HG03460 (cell line): ENCODE measurements around the gene ADAMTS17.

Experiments
- ATAC-seq: cut with Tn5 transposase; IDR thresholded peaks from one replicate; pipeline ENCODE4 v1.9.1; 2021; ENCODE audit not compliant: unreplicated experiment

ADAMTS17 gene

DNA sequence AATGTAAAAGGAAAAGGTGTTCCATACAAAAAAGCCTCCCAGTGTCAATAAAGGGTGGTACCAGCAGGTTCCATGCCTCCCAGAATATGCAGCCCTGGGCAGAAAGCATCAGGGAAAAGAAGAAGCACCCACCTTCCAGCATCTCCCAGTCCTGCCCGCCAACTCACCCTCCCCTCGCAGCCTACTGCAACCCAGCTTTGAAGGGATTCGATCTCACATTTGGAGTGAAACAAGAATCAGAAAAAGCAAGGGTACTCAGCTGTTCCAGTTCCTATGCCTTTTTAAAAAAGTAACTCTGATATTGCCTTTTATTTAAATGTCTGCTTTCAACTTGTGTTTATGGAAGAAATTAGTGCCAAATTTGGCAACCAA is 166.9 kb downstream of the ADAMTS17 start:
- no peak for ATAC-seq

DNA sequence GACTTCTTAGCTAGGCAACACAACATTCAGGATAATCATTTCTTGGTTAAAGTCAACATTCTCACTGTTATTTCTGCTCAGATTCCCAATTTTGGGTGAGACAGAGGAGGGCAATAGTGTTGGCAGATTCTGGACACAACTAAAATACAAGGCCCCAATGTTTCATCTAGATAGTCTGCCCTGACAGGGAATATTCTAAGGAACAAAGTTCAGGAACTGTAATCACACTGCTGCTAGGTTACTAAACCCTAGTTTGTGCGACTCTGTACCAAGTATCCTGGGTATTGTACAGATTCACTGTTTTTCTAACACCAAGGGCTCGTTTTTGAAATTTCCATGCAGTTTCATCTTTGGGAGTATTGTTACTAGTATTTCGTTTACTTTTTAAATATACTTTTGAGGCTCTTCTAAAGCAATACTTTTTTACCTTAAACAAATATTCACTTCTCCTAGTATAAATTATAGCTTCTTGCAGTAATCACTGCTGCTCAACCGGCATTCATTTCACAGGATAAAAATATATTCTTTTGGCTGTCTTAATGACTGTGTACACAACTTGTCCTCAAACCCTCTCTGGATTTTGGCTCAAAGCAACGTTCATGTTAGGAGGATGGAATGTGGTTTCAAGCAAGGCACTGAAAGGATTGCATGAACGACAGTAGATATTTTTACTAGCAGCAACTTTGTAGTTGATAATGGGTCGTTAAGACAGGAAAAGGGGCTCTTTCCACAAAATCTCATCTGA is 167.4 kb downstream of the ADAMTS17 start:
- no peak for ATAC-seq

DNA sequence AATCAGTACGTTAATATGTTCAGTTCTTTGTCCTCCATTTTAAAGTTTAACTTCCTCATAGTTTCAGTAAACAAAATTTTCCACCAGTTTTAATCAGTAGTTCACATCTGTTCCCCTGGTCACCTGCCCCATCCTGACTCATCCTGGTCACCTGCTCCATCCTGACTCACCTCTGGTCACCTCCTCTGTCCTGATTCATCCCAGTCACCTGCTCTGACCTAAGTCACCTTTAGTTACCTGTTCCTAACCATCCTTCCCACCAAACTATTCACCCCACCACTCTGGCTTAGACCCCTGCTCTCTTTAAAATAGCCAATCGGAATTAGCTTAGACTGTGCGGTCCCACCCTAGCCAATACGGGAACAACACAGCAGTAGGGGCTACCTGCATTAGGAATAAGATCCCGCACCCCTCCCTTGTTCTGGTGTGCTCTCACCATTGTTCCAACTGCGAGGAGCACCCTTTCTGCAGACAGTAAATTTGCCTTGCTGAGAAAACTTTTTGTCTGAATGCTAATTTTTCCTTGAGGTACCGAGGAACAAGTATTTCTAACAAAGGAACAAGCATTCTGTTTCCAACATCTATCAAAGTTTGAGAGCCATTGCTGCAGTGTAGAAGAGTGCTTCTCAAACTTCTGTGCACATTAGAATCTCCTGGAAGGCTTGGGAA is 169.3 kb downstream of the ADAMTS17 start:
- ATAC-seq: no peak

DNA sequence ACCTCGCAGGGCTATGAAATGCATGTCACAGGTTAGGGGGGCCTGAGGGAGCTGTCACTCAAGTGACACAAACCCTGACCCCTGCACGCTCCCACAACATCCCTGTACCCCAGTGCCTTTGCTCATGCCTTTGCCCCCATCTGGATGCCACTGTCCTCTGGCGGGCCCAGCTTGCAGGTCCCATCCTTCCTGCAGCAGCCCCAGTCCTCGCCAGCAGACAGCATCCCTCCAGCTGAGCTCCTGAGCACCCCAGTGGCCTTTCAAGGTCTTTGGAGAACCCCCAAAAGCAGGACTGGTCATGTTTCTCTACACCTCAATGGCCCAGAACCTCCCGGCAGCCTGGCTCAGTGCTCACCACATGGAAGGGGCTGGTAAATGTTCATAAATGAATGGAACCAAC is 170.4 kb downstream of the ADAMTS17 start:
- no peak for ATAC-seq

DNA sequence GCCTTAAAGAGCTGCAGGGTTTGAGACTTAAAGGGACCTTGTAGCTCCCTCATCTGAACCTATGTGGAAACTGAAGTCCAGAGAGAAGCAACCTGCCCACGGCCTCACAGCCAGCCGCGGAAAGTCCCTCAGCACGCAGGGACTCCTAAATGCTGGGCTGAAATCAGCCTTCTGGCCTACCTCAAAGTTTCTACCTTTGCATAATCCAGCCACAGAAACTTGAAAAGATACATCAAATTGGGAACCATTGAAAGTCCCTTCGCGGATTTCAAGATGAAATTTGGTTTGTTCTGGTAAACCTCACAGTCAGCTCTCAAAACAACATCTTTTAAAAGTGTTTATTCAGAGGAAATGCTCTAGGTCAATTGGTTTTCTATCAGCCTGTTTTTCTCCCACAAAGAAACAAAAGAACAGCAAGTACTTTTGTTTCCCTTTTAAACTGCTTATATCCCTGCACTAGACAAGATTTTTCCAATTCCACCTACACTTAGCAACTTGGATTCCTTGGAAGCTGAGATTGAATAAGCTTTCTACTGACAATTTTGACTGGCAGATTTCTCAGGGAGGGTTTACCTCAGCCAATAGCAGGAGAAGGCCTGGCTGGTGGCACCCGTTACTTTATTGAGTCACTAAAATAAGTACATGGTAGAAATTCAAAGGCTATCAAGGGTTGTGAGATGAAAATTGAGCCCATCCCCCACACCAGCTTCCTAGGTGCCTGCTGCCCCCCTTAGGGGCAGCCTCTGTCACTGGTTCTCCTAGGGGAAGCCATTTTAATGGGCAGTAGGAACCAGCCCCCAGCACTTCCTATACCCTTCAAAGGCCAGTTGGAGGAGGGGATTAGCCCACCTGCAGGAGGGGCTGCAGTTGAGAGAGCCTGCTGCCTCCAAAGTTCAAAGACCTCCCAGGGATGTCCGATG is 171.2 kb downstream of the ADAMTS17 start:
- ATAC-seq: peak; percentile 84

DNA sequence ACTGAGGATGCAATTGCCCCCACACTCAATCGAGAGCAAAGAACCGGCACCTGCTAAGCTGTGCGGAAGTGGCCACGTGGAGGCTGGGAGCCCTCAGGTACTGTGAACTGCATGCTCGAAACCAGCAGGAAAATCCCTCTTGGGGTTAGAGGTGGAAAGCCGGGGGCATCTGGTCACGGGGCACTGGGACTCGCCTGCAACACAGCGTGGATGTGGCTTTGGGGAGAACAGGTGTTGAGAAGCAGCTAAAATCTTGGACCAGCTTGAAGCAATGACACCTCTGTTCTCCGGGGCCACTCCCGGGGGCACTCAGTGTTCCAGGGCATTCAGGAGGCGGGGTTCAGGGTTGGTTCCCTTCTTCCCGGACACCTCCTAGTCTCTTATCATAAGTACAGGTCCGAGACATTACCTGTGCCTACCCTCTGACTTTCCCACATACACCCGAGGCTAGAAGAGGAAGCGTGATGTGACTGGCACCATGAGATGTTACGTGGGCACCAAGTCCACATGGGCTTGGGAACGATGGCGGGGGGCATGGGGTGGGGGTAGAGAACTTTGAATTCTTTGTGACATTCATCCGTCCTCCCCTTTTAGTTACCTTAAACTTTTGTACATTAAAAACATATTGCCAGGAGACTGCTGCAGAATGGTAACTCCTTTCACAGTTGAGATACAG is 172.0 kb downstream of the ADAMTS17 start:
- no peak for ATAC-seq

DNA sequence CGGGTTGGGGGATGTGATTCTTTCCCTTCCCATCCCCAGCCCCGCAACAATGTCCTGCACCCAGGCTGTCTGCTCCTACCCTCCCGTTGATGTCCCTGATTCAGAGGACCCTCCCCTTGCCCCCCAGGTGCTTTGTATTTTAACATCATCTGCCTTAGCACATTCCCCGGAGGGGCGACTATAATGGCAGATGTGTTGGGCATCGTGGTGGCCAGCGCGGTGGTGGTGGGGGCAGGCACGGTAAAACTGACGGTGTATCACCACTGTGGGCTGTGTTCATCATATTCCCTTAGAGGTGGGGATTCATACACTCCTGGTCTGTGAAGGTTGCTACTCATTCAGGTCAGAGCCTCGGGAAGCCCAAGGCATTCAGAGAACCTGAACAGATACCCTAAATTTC is 173.0 kb downstream of the ADAMTS17 start:
- no peak for ATAC-seq

DNA sequence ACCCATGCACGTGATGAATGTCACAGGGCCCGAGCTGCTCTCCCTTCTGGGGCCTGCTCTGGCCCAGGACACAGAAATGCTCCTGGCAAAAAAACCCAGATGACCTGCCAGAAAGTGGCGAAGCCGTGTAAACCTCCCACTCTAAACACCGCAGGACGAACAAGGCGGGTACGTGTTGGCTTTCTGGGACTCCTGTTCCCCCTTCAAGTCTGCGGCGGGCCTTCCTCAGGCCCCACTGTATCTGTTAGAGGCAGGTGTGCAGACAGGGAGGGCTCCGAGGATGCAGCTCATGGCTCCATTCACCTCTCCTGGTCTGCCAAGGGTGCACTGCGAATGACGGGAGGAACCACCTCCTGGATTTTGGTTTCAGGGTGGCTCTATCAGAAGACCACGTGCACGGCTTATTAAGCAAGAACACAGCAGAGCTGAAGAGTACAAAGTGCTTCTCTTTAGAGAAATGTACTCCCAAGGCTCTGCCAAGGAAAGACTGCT is 173.8 kb downstream of the ADAMTS17 start:
- no peak for ATAC-seq

DNA sequence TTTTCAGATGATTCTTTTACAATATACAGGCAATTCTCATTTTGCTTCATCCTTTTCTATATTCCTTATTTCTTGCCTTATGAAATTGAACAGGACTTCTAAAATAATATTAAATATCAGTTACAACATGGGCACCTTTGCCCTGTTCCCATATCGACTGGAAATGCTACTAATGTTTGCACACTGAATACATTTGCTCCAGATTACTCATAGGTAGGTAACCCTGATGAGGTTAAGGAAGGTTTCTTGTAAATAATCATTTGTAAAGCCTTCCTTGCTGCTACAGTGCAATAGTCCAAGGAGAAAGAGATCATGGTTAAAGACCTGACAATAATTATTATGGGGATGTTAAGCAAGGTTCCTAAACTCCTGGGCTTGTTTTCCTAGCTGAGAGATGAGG is 175.5 kb downstream of the ADAMTS17 start:
- ATAC-seq: no peak

DNA sequence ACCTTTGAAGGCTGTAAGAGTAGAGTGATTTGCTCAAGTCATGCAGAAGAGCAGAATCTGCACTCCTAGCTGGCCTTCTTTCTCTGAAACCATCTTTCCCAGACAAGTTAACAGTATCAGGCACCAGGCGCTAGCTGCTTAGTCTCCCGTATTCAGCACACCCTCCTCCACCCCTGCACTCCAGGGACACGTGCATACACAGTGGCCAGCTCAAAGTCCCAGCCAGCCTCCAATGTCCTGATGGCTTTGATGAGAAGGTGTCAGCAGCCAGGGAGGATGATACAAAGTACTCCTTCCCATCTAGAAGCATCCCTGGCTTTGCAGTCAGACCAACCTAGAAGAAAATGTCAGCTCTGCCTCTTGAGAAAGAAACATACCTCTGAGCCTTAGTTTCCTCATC is 177.8 kb downstream of the ADAMTS17 start:
- no peak for ATAC-seq

DNA sequence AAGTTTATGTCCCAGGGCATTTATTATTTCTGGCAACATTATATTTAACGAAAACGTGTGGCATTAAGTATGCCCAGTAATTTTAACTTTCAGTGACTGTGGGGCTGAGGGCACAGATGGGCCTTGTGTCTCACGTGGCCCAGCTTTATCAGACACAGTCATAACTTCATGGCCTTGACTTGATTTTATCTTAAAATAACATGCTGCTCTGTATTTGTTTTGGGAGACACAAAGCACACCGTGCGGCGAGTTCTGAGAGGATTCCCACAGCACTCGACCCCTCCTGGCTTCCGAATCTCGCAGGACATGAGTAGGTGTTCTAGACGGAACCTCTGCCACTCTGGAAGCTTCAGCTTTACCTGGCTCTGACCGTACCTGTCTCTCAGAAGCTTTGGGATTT is 180.8 kb downstream of the ADAMTS17 start:
- ATAC-seq: no peak

DNA sequence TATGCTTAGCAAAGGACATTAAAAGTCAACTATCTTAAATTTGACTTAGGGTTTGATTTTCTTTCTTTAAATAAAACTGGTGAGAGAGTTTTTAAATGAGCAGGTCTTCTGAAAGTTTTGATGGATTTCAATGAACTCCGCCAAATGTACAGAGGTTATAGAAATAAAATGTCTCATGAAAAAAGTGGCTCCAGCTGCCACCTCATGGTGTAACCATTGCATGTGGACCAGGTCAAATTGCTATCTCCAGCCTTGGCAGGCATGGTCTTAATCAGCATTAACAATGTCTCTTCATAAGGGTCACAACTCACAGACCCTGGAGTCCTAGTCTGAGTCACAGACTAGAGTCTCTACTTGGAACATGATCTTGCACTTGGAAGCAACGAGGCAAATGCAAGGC is 182.3 kb downstream of the ADAMTS17 start:
- no peak for ATAC-seq

DNA sequence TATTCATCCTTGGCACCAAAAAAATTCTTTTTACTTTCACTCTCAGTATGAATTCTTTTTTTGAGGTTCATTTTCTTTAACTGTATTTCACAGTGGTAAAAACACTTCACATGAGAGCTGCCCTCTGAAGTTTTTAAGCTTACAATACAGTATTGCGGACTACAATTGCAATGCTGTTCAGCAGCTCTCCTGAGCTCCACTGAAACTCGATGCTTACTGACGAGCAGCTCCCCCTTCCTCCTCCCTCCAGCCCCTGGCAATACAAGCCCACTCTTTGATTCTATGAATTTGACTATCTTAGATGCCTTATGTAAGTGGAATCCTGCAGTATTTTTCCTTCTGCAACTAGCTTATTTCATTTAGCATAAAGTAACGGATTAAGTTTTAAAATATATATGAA is 183.4 kb downstream of the ADAMTS17 start:
- ATAC-seq: no peak

DNA sequence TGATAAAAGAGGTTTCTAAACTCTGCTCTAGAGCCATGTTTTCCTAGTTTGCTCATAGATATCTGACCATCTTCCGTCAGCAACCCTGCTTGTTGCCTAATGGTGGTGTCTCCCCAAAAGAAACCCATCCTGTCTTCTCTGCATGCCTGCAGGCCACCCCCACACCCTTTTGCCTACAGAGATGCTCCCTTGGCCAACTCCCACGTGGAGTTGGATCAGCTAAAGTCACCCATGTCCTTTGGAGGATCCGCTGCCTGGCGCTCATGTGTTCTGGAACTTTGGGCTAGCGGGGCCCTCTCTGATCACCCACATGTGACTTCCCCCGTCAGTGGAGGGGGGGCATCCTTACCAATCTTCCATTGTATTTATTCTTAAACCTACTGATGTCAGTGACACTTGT is 185.6 kb downstream of the ADAMTS17 start:
- no peak for ATAC-seq

DNA sequence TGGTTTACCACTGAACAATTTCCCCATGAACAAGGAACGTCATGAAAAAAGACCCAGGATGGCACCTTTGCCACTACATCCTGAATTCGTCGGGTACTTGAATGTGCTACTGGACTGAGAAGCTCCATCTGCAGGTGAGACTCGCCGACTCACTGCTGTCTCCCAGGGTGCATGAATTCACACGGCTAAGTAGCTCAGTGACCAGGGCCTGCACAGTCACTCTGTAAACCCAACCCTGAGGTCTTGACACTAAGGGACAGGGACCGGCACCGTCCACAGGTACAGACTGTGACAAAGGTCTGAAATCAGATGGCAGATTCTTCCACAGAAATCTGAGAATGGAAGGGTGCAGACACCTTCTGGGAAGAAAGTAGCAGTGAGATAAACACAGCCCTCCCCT is 187.4 kb downstream of the ADAMTS17 start:
- no peak for ATAC-seq

DNA sequence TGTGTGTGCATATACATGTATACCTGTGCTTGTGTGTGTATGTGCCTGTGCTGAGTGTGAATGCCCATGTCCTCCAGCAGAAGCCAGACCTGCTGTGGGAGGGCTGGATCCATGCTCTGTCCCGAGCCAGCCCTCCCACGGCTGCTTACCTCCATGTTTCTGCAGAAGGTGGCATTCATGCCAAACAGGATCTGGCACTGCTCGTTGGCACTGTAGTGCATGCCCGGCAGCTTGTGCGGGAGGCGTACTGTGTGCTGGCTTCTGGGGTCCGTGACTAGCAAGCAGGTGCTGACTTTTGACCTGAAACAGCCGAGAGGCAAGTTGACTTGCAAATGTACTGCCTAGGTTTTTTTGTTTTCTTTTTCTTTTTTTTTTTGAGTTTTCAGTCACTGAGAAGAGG is 189.3 kb downstream of the ADAMTS17 start:
- ATAC-seq: no peak

DNA sequence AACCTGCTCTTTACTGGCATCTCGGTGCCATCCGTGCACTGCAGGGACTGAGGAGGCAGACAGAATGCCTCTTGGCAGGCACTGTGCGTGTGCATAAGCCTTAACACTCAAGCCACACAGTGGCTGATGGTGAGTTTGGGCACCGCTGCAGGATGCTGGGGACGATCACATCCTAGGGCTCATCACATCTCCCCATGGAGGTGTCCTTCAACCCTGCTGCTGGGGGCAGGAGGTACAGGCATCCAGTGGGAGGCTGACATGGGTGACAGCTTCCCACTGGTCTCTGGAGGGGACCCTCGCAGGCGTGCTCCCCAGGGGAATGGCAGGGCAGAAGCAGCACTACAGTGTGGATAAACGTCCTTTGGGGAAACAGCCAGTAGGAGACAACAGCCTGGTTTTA is 190.9 kb downstream of the ADAMTS17 start:
- no peak for ATAC-seq

DNA sequence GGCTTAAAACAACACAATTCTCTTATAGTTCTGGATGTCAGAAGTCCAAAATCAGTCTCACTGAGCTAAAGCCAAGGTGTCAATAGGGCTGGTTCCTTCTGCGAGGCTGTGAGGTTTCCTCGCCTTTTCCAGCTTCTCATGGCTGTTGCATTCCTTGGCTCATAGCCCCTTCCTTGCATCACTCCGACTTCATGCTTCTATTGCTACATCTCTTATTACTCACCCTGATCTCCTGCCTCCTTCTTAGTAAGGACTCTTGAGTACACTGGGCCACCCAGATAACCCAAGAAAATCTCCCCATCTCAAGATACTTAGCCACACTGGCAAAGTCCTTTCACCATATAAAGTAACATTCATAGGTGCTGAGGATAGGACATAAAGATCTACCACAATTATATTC is 193.9 kb downstream of the ADAMTS17 start:
- ATAC-seq: no peak

DNA sequence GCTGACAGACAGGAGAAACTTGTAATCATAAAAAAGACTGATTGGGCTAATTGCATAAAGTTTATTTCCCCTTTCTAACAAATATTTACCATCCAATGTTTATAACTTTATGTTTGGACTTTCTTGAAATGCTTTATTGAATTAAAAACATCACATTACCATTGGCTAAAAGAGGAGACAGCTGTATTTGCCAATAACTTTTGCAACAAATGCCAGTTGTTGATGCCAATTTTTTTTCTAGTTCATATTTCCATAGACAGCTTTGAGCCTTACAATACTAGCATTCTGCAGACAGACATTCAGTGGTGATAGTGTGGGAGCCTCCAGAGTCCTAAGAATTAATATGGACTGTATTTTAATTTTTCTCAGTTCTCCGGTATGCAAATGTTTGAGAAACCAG is 198.4 kb downstream of the ADAMTS17 start:
- no peak for ATAC-seq

DNA sequence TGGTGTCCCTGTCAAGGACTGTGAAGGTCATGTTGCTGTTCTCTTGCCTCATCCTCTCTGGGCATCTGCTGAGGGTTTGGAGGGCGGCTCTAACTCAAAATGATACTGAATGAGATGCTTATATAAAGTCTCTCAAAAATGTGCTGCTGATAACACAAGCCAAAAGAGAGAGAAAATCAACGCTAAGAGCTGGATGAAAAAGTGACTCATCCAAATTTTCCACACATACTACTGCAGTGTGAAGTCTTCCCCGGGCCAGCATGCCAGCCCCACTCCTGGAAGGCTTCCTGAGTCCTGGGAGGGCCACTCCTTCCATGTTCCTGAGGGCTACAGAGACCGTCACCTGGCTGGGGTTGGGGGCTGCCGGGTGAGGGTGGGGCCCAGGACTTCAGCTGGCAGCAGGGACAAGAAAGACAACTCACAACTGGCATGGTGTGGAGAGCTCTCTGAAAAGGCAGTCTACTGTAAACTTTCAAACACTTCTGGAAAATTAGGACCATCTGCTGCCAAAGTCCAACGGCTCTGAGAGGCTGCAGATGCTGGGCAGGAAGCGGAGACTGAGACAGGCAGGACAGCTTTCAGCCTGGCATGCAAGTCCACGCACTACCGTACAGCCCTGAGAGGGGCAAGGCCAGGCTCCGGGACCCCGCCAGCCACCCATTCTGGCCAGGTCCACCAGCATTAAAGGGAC is 200.3 kb downstream of the ADAMTS17 start:
- ATAC-seq: no peak
